K562 (cell line): ENCODE data around the gene PRR36. TPM values are rescaled to one million over a fixed set of nuclear protein-coding genes. Genes with fewer than 3 reads are reported as not detected.

Source experiments
- CTBP1 ChIP-seq: fragments of 450-650 bp; IDR thresholded peaks from 2 replicates; pipeline ENCODE4 v1.6.1; 2016; ENCODE audit warnings: borderline replicate concordance
- EGR1 ChIP-seq: fragments of 450-650 bp; conservative IDR thresholded peaks from 2 replicates; pipeline ENCODE4 v1.6.1; 2017; ENCODE audit warnings: mild to moderate bottlenecking
- ETS1 ChIP-seq: conservative IDR thresholded peaks from 2 replicates; pipeline ENCODE4 v1.6.1; 2011; ENCODE audit warnings: low read depth, mild to moderate bottlenecking, low read length; ENCODE audit not compliant: control insufficient read depth
- FOXP1 ChIP-seq: sonication (generic); formaldehyde crosslinking; IDR thresholded peaks from 2 replicates; pipeline ENCODE4 v1.8.0; 2022; ENCODE audit warnings: mild to moderate bottlenecking, missing genetic modification reagents
- HDAC6 ChIP-seq: IDR thresholded peaks from 2 replicates; pipeline ENCODE4 v1.6.1; 2012; ENCODE audit warnings: low read depth, mild to moderate bottlenecking, control low read depth, inconsistent platforms, low read length, moderate library complexity
- HNRNPUL1 ChIP-seq: fragments of 200-400 bp; formaldehyde crosslinking; IDR thresholded peaks from 2 replicates; pipeline ENCODE4 v1.6.1; 2017; ENCODE audit warnings: low read length
- JUND ChIP-seq, 2 experiments: IDR thresholded peaks; 2 replicates in 1 of 2; 3 replicates in 1 of 2; pipeline ENCODE4 v1.6.1; 2011; ENCODE audit warnings: borderline replicate concordance in 2 of 2, low read depth in 2 of 2, low read length in 2 of 2, improper control_type of control experiment in 1 of 2, missing biosample characterization in 1 of 2, missing genetic modification characterization in 1 of 2, missing genetic modification reagents in 1 of 2
- NFIC ChIP-seq: fragments of 450-650 bp; IDR thresholded peaks from 2 replicates; pipeline ENCODE4 v1.6.1; 2017; ENCODE audit warnings: mild to moderate bottlenecking, inconsistent platforms
- POLR2A ChIP-seq: fragments of 450-650 bp; conservative IDR thresholded peaks from 2 replicates; pipeline ENCODE4 v1.6.1; 2016
- TGIF2 ChIP-seq: sonication (generic); formaldehyde crosslinking; IDR thresholded peaks from 2 replicates; pipeline ENCODE4 v1.8.1; 2022; ENCODE audit warnings: mild to moderate bottlenecking, missing genetic modification reagents, moderate library complexity
- ZNF551 ChIP-seq: fragments of 250-450 bp; sonication (Bioruptor Pico); IDR thresholded peaks from 2 replicates; pipeline ENCODE4 v1.5.0; 2021; ENCODE audit warnings: mild to moderate bottlenecking, moderate library complexity
- polyA plus RNA-seq, 8 experiments: library from polyadenylated mRNA; depleted of rRNA in 4 of 8; stranded (reverse) in 5 of 8; unstranded in 3 of 8; fragments of >200 nt; fragmentation: Nextera tagmentation in 2 of 8; fragmentation: Illumina TruSeq in 1 of 8; extraction: Ambion mirVana in 2 of 8; extraction: Trizol in 1 of 8; gene quantifications; 2 replicates each; pipeline versions ENCODE4 v1.2.1 to v1.2.3, GENCODE V29; 2011 to 2014; ENCODE audit warnings: inconsistent platforms in 1 of 8, missing spikeins in 1 of 8
- total RNA-seq, 7 experiments: library from RNA; depleted of rRNA in 6 of 7; stranded (reverse); fragments of >200 nt in 6 of 7; fragmentation: Illumina TruSeq in 2 of 7; extraction: Trizol in 2 of 7; gene quantifications; 2 replicates each; pipeline versions ENCODE4 v1.2.1 to v1.2.3, GENCODE V29; 2011 to 2021; ENCODE audit warnings: low replicate concordance in 1 of 7
- TF ChIP-seq, protein P1 (sequence below): fragments of 450-650 bp; IDR thresholded peaks from 2 replicates; pipeline ENCODE4 v1.6.1; 2014; ENCODE audit warnings: low read depth, mild to moderate bottlenecking, moderate library complexity, borderline replicate concordance
- TF ChIP-seq, protein P2 (sequence below): fragments of 450-650 bp; conservative IDR thresholded peaks from 2 replicates; pipeline ENCODE4 v1.6.1; 2016; ENCODE audit warnings: missing genetic modification characterization, low read depth, mild to moderate bottlenecking, missing compliant biosample characterization, moderate library complexity
- TF ChIP-seq, protein P3 (sequence below), 2 experiments: fragments of 450-650 bp; IDR thresholded peaks; 2 replicates each; pipeline ENCODE4 v1.6.1; 2016; ENCODE audit warnings: mild to moderate bottlenecking in 2 of 2, borderline replicate concordance in 1 of 2, low read depth in 1 of 2, moderate library complexity in 1 of 2

PRR36 gene
- total and polyA plus RNA-seq, 9 of the 15 experiments (the other 6 are each of a cell fraction or from before 2014, with no cell fraction given): 0.05 to 0.42 (median 0.06) TPM; not detected in 6

GRCh38 chr19:7903244-7904073 lies 29.3 kb upstream of the PRR36 start, which contains the start of gene MAP2K7 (continued):
- TF ChIP-seq TGIF2 (CRISPR knock-in tag): no peak
- TF ChIP-seq, protein P1, sequence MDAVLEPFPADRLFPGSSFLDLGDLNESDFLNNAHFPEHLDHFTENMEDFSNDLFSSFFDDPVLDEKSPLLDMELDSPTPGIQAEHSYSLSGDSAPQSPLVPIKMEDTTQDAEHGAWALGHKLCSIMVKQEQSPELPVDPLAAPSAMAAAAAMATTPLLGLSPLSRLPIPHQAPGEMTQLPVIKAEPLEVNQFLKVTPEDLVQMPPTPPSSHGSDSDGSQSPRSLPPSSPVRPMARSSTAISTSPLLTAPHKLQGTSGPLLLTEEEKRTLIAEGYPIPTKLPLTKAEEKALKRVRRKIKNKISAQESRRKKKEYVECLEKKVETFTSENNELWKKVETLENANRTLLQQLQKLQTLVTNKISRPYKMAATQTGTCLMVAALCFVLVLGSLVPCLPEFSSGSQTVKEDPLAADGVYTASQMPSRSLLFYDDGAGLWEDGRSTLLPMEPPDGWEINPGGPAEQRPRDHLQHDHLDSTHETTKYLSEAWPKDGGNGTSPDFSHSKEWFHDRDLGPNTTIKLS: peak; percentile 80
- peak; percentile 86 for TF ChIP-seq JUND (IDR thresholded peaks at IDR 0.05; ENCODE audit: borderline replicate concordance, low read depth, low read length)
- peak; percentile 32; the same call in 1 of the 3 replicates for TF ChIP-seq JUND (tag; IDR thresholded peaks at IDR 0.05; ENCODE audit: borderline replicate concordance, low read depth, low read length)
- TF ChIP-seq POLR2A: peak; percentile 97
- TF ChIP-seq ZNF551: no peak
- peak; percentile 33; the same call in 1 of the 2 replicates for TF ChIP-seq FOXP1 (CRISPR knock-in tag)
- TF ChIP-seq, protein P2, sequence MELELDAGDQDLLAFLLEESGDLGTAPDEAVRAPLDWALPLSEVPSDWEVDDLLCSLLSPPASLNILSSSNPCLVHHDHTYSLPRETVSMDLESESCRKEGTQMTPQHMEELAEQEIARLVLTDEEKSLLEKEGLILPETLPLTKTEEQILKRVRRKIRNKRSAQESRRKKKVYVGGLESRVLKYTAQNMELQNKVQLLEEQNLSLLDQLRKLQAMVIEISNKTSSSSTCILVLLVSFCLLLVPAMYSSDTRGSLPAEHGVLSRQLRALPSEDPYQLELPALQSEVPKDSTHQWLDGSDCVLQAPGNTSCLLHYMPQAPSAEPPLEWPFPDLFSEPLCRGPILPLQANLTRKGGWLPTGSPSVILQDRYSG (tag): 0 out of 2 replicates have a peak, but pooled peaks have one; percentile 53
- peak; percentile 69 for TF ChIP-seq EGR1
- TF ChIP-seq NFIC: peak; percentile 54
- TF ChIP-seq ETS1: no peak; the same call in none of the 2 replicates
- no peak for TF ChIP-seq HDAC6
- peak; percentile 91 for TF ChIP-seq CTBP1
- TF ChIP-seq, protein P3, sequence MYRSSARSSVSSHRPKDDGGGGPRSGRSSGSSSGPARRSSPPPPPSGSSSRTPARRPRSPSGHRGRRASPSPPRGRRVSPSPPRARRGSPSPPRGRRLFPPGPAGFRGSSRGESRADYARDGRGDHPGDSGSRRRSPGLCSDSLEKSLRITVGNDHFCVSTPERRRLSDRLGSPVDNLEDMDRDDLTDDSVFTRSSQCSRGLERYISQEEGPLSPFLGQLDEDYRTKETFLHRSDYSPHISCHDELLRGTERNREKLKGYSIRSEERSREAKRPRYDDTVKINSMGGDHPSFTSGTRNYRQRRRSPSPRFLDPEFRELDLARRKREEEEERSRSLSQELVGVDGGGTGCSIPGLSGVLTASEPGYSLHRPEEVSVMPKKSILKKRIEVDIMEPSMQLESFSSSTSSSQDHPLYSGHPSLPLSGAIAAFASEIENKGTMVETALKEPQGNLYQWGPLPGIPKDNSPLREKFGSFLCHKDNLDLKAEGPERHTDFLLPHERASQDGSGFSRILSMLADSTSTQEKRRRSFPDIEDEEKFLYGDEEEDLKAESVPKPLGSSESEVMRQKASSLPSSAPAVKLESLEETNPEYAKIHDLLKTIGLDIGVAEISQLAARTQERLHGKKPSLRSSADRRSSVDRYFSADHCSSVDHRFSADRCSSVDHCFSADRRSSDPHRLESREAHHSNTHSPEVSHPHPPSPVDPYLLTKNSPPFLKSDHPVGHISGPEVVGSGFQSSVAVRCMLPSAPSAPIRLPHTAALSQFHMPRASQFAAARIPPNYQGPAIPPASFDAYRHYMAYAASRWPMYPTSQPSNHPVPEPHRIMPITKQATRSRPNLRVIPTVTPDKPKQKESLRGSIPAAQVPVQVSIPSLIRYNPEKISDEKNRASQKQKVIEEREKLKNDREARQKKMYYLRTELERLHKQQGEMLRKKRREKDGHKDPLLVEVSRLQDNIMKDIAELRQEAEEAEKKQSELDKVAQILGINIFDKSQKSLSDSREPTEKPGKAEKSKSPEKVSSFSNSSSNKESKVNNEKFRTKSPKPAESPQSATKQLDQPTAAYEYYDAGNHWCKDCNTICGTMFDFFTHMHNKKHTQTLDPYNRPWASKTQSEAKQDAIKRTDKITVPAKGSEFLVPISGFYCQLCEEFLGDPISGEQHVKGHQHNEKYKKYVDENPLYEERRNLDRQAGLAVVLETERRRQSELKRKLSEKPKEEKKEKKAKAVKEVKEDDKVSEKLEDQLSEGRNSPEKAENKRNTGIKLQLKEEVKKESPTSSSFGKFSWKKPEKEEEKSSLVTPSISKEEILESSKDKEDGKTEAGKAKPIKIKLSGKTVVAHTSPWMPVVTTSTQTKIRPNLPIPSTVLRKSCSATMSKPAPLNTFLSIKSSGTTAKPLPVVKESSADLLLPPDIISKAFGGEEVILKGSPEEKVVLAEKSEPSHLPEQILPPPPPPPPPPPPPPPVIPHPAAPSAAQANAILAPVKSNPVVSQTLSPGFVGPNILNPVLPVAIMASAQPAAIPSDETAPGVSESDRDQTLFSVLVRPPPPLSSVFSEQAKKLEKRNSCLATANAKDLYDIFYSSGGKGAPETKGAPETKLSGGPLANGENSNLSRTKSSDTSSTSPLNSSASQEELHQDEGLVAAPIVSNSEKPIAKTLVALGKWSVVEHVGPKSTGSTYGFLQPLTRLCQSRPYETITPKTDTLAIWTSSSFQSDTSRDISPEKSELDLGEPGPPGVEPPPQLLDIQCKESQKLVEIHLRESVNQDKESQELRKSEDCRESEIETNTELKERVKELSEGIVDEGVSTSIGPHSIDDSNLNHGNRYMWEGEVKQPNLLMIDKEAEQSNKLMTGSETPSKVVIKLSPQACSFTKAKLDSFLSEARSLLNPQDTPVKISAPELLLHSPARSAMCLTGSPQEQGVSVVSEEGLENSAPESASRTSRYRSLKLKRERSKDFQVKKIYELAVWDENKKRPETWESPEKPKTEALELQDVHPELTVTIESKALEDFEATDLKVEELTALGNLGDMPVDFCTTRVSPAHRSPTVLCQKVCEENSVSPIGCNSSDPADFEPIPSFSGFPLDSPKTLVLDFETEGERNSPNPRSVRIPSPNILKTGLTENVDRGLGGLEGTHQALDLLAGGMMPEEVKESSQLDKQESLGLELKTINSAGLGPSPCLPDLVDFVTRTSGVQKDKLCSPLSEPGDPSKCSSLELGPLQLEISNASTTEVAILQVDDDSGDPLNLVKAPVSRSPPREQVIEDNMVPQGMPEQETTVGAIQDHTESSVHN (IDR thresholded peaks at IDR 0.05; ENCODE audit: borderline replicate concordance in 1 of 2, low read depth in 1 of 2): no peak
- TF ChIP-seq HNRNPUL1: no peak
